GM04504 (cell line): ENCODE data around the gene TBC1D19.
"Not testable (repeated sequence)": the region's sequence is repeated elsewhere in the genome, so short reads cannot be mapped to it uniquely, and the experiment has no call there.

Experiments used
- DNase-seq: peaks from one replicate; pipeline ENCODE4 v3.0.0-alpha.2; 2012; ENCODE audit warnings: low read depth

Gene TBC1D19

DNA sequence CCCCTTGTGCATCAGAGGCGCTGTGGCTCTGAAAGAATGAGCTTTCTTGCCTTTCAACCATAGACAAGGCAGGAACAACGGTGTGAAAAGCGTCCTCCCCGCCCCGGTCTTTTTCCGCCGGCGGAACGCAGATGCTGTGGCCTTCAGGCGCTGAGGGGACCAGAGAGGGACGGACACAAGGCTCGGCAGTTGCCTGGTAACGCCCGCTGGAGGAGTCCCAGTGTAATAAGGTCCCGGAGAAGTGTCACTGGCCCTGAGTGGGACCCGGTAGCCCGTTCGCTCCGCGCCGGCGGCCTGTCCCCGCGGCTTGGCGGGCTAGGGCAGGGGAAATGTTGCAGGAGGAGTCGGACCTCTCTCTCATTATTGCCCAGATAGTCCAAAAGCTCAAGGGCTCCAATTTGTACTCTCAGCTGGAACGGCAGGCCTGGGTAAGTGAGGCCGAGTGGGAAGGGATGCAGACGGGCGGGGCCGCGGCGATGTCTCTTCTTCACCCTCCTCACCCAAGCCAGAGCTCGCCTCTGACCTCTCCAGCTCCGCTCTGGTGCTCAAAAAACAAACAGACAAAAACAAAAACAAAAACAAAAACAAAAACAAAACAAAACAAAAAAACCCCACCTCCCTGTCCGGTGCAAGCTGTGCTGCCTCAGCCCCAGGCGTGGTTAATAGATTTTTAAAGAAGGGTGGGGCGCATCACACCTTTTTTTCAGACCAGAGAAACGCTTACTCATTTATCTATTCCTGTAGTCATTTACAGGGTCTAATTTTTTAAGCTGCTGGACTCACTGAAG is at the start of gene TBC1D19:
Gene TBC1D19 (plus strand): TSS at position 220 of the 788 bp plus-strand sequence. CDS start 110 bp downstream, at position 330.
- peak; percentile 65 for DNase-seq

- DNase-seq: no peak
Measured at GRCh38 chr4:26542991-26543390, 40.9 kb upstream of the TBC1D19 start.

DNA sequence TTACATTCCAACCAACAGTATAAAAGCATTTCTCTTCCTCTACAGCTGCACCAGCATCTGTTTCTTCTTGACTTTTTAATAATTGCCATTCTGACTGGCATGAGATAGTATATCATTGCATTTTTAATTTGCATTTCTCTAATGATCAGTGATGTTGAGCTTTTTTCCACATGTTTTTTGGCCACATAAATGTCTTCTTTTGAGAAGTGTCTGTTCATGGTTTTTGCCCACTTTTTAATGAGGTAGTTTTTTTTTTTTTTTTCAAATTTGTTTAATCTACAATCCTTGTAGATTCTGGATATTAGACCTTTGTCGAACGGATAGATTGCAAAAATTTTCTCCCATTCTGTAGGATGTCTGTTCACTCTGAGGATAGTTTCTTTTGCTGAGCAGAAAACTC is 39.5 kb upstream of the TBC1D19 start:
- DNase-seq: no peak

- DNase-seq: not testable (repeated sequence)
Measured at GRCh38 chr4:26548379-26548778, 35.5 kb upstream of the TBC1D19 start.

DNA sequence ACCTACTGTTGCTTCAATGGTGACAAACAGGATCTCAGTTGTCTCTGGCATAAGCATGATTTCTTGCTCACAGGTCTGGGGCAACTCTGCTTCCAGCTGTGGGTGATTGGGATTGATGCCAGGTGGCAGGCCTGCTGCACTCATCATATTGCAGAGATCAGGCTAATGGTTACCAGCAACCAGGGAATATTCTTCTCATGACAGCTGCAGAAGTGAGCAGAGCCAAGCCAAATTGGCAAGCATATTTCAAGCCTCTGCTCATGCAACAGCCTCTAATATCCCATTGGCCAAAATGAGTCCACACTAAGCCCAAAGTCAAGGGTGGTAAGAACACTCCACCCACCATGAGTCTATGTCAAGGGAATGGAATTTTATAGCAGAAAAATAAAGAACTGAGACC is 26.7 kb upstream of the TBC1D19 start:
- peak; percentile 95 for DNase-seq

GRCh38 chr4:26558166-26558895 is 25.6 kb upstream of the TBC1D19 start:
- DNase-seq: no peak

DNA sequence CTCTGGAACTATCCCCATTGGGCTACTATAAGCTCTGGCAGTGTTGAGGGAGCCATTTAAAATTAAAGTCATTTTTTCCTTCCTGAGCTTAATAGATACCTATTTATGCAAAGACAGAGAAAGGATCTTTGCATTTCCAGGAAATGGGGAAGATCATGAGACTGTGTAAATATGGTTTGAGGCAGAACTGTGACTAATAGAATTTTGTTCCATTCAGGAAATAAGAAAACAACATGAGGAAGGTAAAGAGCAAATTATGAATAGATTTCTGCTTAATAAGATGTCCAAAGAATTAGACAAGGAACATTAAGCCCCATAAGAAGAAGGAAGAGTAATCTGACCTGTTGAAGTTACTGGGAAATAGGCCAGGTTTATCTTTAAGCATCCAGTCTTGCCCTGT is 17.8 kb upstream of the TBC1D19 start:
- DNase-seq: no peak

DNA sequence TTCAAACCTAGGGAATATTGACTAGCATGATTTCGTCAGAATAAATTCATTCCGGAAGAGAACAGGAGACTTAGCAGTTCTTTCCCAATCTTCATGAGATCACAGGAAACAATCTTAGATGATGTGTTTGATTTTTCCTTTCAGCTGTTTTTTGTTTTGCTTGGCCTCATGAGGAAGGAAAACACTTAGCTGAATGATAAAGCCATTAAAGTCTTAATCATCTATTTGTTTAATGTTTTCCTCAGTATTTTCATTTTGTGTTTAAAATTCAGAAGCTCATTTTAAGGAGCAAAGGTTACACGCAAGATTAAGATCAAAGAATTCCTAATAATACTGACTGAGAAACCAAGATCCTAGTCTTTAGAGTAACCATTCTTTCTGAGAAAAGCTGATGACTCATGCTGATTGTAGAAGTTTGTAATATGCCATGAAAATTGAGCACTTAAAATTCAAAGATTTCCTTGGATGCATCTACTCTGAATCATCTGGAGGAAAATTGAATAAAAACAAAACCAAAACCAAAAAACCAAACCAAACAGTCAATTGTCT is 15.4 kb upstream of the TBC1D19 start:
- DNase-seq: peak; percentile 76

- no peak for DNase-seq
Measured at GRCh38 chr4:26570596-26570995, 13.3 kb upstream of the TBC1D19 start.

DNA sequence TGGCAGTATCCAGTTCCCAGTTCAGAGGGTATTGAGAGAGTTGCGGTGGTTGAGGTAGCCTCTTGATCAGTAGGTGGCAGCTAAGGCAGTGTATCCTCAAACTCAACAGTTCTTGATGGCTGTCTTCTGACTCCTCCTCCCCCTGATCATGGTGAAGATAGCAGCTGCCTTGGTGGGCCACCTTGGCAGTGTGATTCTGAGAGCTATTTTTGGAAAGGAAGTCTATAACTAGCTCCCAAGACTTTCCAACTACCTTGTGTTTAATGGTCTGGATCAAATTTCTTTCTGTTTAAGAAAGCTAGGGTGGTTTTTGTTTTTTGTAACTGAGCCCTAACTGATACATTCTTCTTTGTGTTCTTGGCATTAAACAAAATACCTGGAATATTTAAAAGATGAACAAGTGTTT is 10.5 kb upstream of the TBC1D19 start:
- DNase-seq: no peak

DNA sequence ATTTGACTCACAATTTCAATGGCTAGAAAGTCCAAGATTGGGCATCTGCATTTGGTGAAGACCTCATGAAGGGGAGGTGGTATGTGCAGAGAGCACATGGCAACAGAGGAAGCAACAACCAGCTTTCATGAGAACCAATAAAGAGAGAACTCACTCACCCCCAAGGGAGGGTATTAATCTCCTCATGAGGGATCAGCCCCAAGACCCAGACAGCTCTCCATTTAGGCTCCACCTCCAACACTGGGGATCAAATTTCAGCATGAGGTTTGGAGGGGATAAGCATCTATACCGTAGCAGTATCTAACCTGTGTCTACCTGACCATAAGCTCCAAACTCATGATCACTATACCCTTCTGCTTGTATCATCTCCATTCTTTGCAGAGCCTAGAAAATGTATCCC is 9.3 kb upstream of the TBC1D19 start:
- DNase-seq: no peak

DNA sequence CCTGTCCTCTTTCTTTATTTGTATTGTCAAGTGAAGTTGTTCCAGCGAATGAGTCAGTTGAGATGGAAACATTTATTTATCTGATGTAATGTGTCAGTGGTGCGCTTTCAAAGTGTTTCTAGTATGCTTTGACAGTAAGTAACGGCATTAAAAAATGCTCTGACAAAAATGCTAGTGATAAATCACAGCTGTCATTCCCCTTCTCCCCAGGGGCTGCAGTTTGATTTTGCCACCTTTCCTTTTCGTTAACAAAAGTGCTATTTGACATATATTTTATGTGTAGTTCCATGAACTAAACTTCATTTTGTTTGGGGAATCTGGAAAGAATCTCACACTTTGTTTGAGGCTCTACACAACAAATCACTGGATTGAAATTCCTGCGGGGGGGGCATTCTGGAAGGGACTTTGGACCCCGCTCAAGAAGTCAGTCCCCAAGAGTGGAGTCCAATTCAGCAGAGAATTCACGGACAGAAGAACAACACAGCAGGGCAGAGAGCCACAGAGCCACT is 7.6 kb upstream of the TBC1D19 start:
- DNase-seq: no peak

DNA sequence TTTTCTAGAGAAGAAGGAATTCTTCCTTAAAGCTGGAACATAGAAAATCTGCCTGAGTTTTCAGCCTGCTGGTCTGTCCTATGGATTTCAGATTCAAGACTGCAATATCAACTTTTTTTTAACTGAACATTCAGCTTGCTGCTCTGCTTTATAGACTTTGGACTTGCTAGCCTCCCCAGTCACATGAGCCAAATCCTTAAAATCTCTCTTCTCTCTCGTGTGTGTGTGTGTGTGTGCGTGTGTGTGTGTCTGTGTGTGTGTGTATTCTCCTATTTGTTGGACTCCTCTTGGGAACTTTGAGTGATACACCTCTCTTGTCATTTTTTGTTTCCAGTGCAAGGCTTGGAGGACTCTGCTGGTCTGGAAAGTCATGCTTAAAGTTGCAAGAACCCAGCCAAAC is 6.8 kb upstream of the TBC1D19 start:
- DNase-seq: no peak

DNA sequence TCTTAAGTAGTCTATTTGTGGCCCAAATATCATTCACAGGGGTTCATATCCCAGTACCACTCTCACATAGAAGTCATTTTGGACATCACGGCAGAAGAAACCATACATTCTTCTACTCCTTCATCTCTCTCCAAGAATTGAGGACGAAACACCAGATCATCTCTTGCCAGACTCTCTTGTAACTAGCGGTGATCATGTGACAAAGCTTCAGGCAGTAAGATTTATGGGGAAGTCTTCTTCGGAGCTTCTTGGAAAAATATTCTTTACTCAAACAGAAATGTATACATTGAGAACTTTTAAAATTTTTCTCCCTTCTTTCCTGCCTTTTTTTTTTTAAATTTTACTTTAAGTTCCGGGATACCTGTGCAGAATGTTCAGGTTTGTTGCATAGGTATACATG is 4.7 kb upstream of the TBC1D19 start:
- no peak for DNase-seq

- not testable (repeated sequence) for DNase-seq
Measured at GRCh38 chr4:26581341-26581740, 2.5 kb upstream of the TBC1D19 start.

GRCh38 chr4:26583538-26583864 is 383 bp upstream of the TBC1D19 start:
- no peak for DNase-seq

DNA sequence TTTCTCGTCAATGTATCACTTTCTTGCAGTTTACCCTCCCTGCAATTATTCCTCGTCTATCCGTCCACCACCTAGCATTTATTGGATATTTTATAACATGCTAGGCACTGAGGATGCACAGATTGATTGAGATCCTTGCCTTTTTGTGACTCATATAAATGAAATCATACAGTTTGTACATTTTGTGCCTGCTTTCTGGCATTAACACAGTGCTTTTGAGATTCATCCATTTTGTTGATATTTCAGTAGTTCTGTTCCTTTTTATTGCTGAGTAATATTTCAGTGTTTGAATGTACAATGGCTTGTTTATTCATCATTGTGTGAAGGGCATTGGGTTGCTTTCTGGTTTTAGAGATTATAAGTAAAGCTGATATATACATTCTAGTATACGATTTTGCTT is 841 bp downstream of the TBC1D19 start:
- DNase-seq: no peak

DNA sequence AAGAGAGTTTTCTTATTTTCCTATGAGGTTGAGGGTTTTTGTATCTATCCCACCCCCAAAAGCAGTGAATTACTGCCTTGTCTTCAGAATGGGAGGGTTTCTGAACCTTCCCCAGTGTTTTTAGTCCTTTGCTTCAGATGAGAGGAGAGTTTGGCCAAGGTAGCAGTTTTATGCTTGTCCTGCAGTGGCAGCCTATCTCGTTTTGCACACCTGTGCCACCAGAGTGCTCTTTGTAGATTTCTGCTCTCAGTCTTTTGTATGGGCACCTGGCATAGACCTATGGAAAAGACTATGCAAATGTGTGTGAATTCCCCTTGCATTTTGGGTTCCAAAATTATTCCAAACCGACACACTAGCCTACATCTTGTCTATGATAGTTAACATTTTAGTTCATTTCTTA is 5.8 kb downstream of the TBC1D19 start:
- no peak for DNase-seq

DNA sequence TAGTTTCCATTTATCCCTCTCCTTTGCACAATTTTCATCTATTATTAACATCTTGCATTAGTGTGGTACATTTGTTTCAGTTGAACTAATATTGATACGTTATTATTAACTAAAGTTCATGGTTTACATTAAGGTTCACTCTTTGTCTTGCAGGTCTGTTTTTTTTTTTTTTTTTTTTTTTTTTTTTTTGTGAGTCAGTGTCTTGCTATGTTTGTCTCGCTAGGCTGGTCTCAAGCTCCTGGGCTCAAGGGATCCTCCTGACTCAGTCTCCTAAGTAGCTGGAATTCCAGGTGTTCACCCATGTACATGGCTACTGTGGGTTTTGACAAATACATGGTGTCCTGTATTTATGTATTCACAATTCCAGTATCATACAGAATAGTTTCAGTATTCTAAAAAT is 6.8 kb downstream of the TBC1D19 start:
- DNase-seq: no peak

- not testable (repeated sequence) for DNase-seq
Measured at GRCh38 chr4:26593557-26593956, 9.7 kb downstream of the TBC1D19 start.

- DNase-seq: no peak
Measured at GRCh38 chr4:26594371-26594770, 10.5 kb downstream of the TBC1D19 start.

- DNase-seq: no peak
Measured at GRCh38 chr4:26594778-26595177, 10.9 kb downstream of the TBC1D19 start.

GRCh38 chr4:26596843-26597242 is 13.0 kb downstream of the TBC1D19 start:
- no peak for DNase-seq
